Prostate gland (tissue), 2 donors: Measurements from ENCODE around the gene TMEM11. TPM values are rescaled to one million over a fixed set of nuclear protein-coding genes. Genes with fewer than 3 reads are reported as not detected.

Experiments
- DNase-seq: peaks from one replicate; pipeline ENCODE4 v3.0.0-alpha.2; 2019; ENCODE audit warnings: low spot score
- H3K27ac ChIP-seq, 2 donors: fragments of 200-600 bp; sonication (generic); 2 replicates each; pipeline ENCODE4 v1.5.1; 2017 to 2019
- H3K27me3 ChIP-seq: fragments of 200-600 bp; sonication (generic); replicated peaks from 2 replicates; pipeline ENCODE4 v1.5.1; 2019; ENCODE audit not compliant: insufficient read depth
- H3K36me3 ChIP-seq, 2 donors: fragments of 200-600 bp; sonication (generic); 1 replicate in 1 of 2; 2 replicates in 1 of 2; pipeline versions ENCODE4 v1.5.1 to v1.8.1; 2017 to 2019
- H3K4me1 ChIP-seq: fragments of 200-600 bp; sonication (generic); replicated peaks from 2 replicates; pipeline ENCODE4 v1.5.1; 2019
- H3K4me3 ChIP-seq, 2 donors: fragments of 200-600 bp; sonication (generic); 2 replicates each; pipeline ENCODE4 v1.5.1; 2017 to 2019
- H3K9me3 ChIP-seq: fragments of 200-600 bp; sonication (generic); 2 replicates; pipeline ENCODE4 v1.5.1; 2017
- CTCF ChIP-seq, 4 experiments: fragments of 200-600 bp in 2 of 4; fragments of 450-650 bp in 2 of 4; sonication (generic) in 2 of 4; IDR thresholded peaks; 1 replicate in 3 of 4; 2 replicates in 1 of 4; pipeline ENCODE4 v1.5.1; 2016 to 2019; ENCODE audit warnings: antibody characterized with exemption in 4 of 4, mild to moderate bottlenecking in 2 of 4, moderate library complexity in 2 of 4
- POLR2A ChIP-seq: fragments of 450-650 bp; IDR thresholded peaks from one replicate; pipeline ENCODE4 v1.6.1; 2016; ENCODE audit warnings: antibody characterized with exemption, mild to moderate bottlenecking
- POLR2AphosphoS5 ChIP-seq: sonication (generic); formaldehyde crosslinking; IDR thresholded peaks from one replicate; pipeline ENCODE4 v1.6.1; 2017; ENCODE audit warnings: antibody characterized with exemption
- WGBS: methylation state at CpG from one replicate; pipeline ENCODE4 v1.1.5; 2018; 5-methylcytosine and 5-hydroxymethylcytosine counted together
- intact Hi-C: fragments of 100-400 bp; cut with DNase I; formaldehyde crosslinking; loops from one replicate; pipeline ENCODE4 v1.14.2; 2022
- total RNA-seq, 2 donors: library from RNA; depleted of rRNA; stranded (reverse); fragments of >200 nt; gene quantifications; one replicate each; pipeline ENCODE4 v1.1.0, GENCODE V29; 2016

TMEM11 gene
- total RNA-seq, 2 donors from 2014 or later: 33.1 to 44.1 TPM

GRCh38 chr17:21217346-21217745 is 3.4 kb upstream of the TMEM11 start:
- Histone ChIP-seq H3K36me3 (no peaks in the 10 kb centered on the region), H3K4me3 (no peak overlapping the region), H3K9me3 (no peaks in the 10 kb centered on the region), H3K27ac (no peak overlapping the region), H3K27me3 (no peaks in the 10 kb centered on the region), H3K4me1 (peaks cover 9% of the 10 kb centered on the region)
- WGBS: 90% methylated on average over 1 of the region's 1 CpG
- TF ChIP-seq POLR2AphosphoS5 (no peak), CTCF (IDR thresholded peaks at IDR 0.05) (no peak), POLR2A (no peak)
- DNase-seq: no peak
- intact Hi-C loops: loop anchor here (5.0 kb wide), 1 partner anchor 35 kb away; the partner anchor contains the start of gene NATD1

GRCh38 chr17:21215935-21216334 is 2.0 kb upstream of the TMEM11 start:
- no peak for DNase-seq
- H3K27ac ChIP-seq: no peak overlapping the region
- H3K4me3 ChIP-seq: no peak overlapping the region
- intact Hi-C loops: loop anchor here (5.0 kb wide), 1 partner anchor 36 kb away; the partner anchor contains the start of gene NATD1
- H3K4me1 ChIP-seq: peaks cover 21% of the 10 kb centered on the region
- TF ChIP-seq POLR2AphosphoS5 (no peak), POLR2A (no peak), CTCF (IDR thresholded peaks at IDR 0.05) (no peak)
- H3K9me3 ChIP-seq: no peaks in the 10 kb centered on the region
- WGBS: 90% methylated on average over 6 of the region's 6 CpGs
- no peaks in the 10 kb centered on the region for H3K36me3 ChIP-seq
- H3K27me3 ChIP-seq: no peaks in the 10 kb centered on the region

GRCh38 chr17:21214777-21215541 is 998 bp upstream of the TMEM11 start:
- Histone ChIP-seq H3K4me1 (peaks cover 30% of the 10 kb centered on the region), H3K27me3 (no peaks in the 10 kb centered on the region), H3K27ac (peak overlapping the region; percentile 91 to 93), H3K9me3 (no peaks in the 10 kb centered on the region), H3K36me3 (no peaks in the 10 kb centered on the region), H3K4me3 (peak overlapping the region; percentile 74 to 93)
- no peak for DNase-seq
- TF ChIP-seq CTCF (IDR thresholded peaks at IDR 0.05) (no peak), POLR2AphosphoS5 (no peak), POLR2A (no peak)
- WGBS: 7% methylated on average over 23 of the region's 23 CpGs
- intact Hi-C loops: loop anchor here (5.0 kb wide), 2 partner anchors 37 to 62 kb away; partner anchors contain the start of gene NATD1

- Histone ChIP-seq H3K27ac (peak overlapping the region; percentile 91 to 93), H3K9me3 (no peaks in the 10 kb centered on the region), H3K4me3 (peak overlapping the region; percentile 74 to 93), H3K36me3 (no peaks in the 10 kb centered on the region), H3K27me3 (no peaks in the 10 kb centered on the region), H3K4me1 (peaks cover 41% of the 10 kb centered on the region)
- no peak for TF ChIP-seq CTCF (IDR thresholded peaks at IDR 0.05)
- no peak for TF ChIP-seq POLR2A
- TF ChIP-seq POLR2AphosphoS5: no peak
- WGBS: under 1% methylated on average over 35 of the region's 35 CpGs
- no peak for DNase-seq
- intact Hi-C loops: loop anchor here (2.0 to 5.0 kb wide), 2 partner anchors 64 to 87 kb away; partner anchors contain the start of gene DHRS7B
These were observed 335 bp downstream of the TMEM11 start for GRCh38 chr17:21213638-21214014.
